OCI-LY1 (cell line): ENCODE results near the gene MYMK.

Experiments
- H2AFZ ChIP-seq: fragments of 200-600 bp; sonication (generic), shearing (Covaris generic); 2 replicates; pipeline ENCODE4 v1.6.0; 2014; ENCODE audit warnings: antibody characterized with exemption, mild to moderate bottlenecking, low read length
- H3F3A ChIP-seq: fragments of 200-600 bp; sonication (generic), shearing (Covaris generic); 2 replicates; pipeline ENCODE4 v1.6.0; 2014; ENCODE audit warnings: mild to moderate bottlenecking, antibody characterized with exemption, low read length, moderate library complexity; ENCODE audit not compliant: insufficient read depth
- H3K27ac ChIP-seq: fragments of 200-600 bp; sonication (generic); 2 replicates; pipeline ENCODE4 v1.5.1; 2014; ENCODE audit warnings: low read length, mixed run types, mild to moderate bottlenecking, low read depth; ENCODE audit not compliant: poor library complexity, severe bottlenecking
- H3K27me3 ChIP-seq: fragments of 200-600 bp; sonication (generic); 2 replicates; pipeline ENCODE4 v1.6.0; 2014; ENCODE audit warnings: antibody characterized with exemption, mild to moderate bottlenecking, low read length, moderate library complexity; ENCODE audit not compliant: insufficient read depth
- H3K36me3 ChIP-seq: fragments of 200-600 bp; sonication (generic); 2 replicates; pipeline ENCODE4 v1.6.1; 2014; ENCODE audit warnings: mild to moderate bottlenecking, antibody characterized with exemption, low read length, moderate library complexity, mixed read lengths; ENCODE audit not compliant: insufficient read depth
- H3K4me1 ChIP-seq: fragments of 200-600 bp; sonication (generic); 2 replicates; pipeline ENCODE4 v1.5.1; 2014; ENCODE audit warnings: mild to moderate bottlenecking, low read length, moderate library complexity; ENCODE audit not compliant: insufficient read depth, severe bottlenecking
- H3K4me2 ChIP-seq: fragments of 200-600 bp; sonication (generic), shearing (Covaris generic); 2 replicates; pipeline ENCODE4 v1.6.1; 2014; ENCODE audit warnings: low read length
- H3K4me3 ChIP-seq: fragments of 200-600 bp; sonication (generic); 2 replicates; pipeline ENCODE4 v1.5.1; 2014; ENCODE audit warnings: low read length, low read depth, mild to moderate bottlenecking, mixed read lengths; ENCODE audit not compliant: poor library complexity, severe bottlenecking
- H3K79me2 ChIP-seq: fragments of 200-600 bp; shearing (Covaris generic); 2 replicates; pipeline ENCODE4 v1.6.1; 2016; ENCODE audit warnings: mixed run types, low read length, mixed read lengths; ENCODE audit not compliant: insufficient read depth
- H3K9ac ChIP-seq: fragments of 200-600 bp; sonication (generic), shearing (Covaris generic); 2 replicates; pipeline ENCODE4 v1.6.1; 2014; ENCODE audit warnings: mild to moderate bottlenecking, low read length, mixed read lengths
- H3K9me2 ChIP-seq: fragments of 200-600 bp; sonication (generic), shearing (Covaris generic); 2 replicates; pipeline ENCODE4 v1.6.1; 2014; ENCODE audit warnings: low read depth, mild to moderate bottlenecking, low read length, mixed read lengths
- H3K9me3 ChIP-seq: fragments of 200-600 bp; shearing (Covaris generic); 2 replicates; pipeline ENCODE4 v1.6.1; 2014; ENCODE audit warnings: low read length, mixed read lengths
- H4K20me1 ChIP-seq: fragments of 200-600 bp; sonication (generic), shearing (Covaris generic); 2 replicates; pipeline ENCODE4 v1.6.0; 2016; ENCODE audit warnings: mild to moderate bottlenecking, low read length; ENCODE audit not compliant: insufficient read depth
- EZH2 ChIP-seq: fragments of 200-600 bp; sonication (generic), shearing (Covaris generic); IDR thresholded peaks from 2 replicates; pipeline ENCODE4 v1.8.0; 2017; ENCODE audit warnings: borderline replicate concordance, mixed run types, mild to moderate bottlenecking, antibody characterized with exemption, low read length, moderate library complexity, mixed read lengths
- TF ChIP-seq, protein P1 (sequence below): fragments of 200-600 bp; sonication (generic), shearing (Covaris generic); IDR thresholded peaks from 2 replicates; pipeline ENCODE4 v1.5.1; 2017; ENCODE audit warnings: mild to moderate bottlenecking, antibody characterized with exemption, low read length, moderate library complexity, mixed read lengths

Gene MYMK

DNA sequence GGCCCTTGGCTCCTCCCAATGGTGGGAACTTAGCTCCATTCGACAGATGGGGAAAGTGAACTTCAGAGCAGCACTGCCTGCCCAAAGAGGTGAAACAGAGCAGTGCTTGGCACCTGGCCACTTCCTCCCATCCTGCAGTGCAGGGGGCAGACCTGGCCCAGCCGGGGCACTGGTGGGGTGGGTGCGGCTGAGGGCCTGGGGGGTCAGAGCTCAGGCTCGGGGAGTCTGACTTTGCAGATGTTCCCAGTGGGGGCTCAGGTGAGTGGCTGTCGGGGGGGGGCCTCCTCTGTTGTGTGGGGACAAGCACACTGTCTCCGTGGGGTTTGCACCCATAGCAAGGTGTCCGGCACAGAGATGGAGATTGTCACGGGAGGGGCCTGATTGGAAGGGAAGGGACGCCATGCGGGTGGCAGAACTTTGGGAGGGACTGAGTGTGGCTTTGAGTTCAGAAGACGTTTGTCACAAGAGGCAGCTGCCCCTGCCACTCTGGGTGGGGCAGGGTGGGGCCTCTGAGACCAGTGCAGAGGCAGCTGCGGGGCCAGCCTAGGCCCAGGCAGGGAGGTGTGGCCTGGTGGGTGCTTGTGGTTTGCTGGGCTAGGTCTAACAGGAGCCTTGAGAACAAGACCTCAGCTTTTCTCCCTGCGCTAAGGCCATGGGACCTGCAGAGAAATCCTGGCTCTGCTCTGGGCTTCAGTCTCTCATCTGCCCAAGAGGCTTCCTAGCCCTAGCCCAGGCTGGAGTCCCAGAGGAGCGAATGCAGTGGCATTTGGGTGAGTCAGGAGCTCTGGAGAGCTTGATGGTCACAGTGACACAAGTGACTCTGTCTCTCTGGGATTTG lies 2.5 kb downstream of the MYMK start:
- Histone ChIP-seq H2AFZ (no peak overlapping the region), H3K27ac (no peak overlapping the region), H3K4me1 (no peaks in the 10 kb centered on the region), H3F3A (no peaks in the 10 kb centered on the region), H3K4me3 (no peak overlapping the region), H3K9me3 (no peaks in the 10 kb centered on the region), H3K4me2 (no peak overlapping the region), H3K36me3 (no peaks in the 10 kb centered on the region), H3K79me2 (no peaks in the 10 kb centered on the region), H3K27me3 (peaks cover 23% of the 10 kb centered on the region), H3K9me2 (no peaks in the 10 kb centered on the region), H3K9ac (no peak overlapping the region), H4K20me1 (no peaks in the 10 kb centered on the region)
- no peak for TF ChIP-seq EZH2
- TF ChIP-seq, protein P1, sequence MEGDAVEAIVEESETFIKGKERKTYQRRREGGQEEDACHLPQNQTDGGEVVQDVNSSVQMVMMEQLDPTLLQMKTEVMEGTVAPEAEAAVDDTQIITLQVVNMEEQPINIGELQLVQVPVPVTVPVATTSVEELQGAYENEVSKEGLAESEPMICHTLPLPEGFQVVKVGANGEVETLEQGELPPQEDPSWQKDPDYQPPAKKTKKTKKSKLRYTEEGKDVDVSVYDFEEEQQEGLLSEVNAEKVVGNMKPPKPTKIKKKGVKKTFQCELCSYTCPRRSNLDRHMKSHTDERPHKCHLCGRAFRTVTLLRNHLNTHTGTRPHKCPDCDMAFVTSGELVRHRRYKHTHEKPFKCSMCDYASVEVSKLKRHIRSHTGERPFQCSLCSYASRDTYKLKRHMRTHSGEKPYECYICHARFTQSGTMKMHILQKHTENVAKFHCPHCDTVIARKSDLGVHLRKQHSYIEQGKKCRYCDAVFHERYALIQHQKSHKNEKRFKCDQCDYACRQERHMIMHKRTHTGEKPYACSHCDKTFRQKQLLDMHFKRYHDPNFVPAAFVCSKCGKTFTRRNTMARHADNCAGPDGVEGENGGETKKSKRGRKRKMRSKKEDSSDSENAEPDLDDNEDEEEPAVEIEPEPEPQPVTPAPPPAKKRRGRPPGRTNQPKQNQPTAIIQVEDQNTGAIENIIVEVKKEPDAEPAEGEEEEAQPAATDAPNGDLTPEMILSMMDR: no peak

DNA sequence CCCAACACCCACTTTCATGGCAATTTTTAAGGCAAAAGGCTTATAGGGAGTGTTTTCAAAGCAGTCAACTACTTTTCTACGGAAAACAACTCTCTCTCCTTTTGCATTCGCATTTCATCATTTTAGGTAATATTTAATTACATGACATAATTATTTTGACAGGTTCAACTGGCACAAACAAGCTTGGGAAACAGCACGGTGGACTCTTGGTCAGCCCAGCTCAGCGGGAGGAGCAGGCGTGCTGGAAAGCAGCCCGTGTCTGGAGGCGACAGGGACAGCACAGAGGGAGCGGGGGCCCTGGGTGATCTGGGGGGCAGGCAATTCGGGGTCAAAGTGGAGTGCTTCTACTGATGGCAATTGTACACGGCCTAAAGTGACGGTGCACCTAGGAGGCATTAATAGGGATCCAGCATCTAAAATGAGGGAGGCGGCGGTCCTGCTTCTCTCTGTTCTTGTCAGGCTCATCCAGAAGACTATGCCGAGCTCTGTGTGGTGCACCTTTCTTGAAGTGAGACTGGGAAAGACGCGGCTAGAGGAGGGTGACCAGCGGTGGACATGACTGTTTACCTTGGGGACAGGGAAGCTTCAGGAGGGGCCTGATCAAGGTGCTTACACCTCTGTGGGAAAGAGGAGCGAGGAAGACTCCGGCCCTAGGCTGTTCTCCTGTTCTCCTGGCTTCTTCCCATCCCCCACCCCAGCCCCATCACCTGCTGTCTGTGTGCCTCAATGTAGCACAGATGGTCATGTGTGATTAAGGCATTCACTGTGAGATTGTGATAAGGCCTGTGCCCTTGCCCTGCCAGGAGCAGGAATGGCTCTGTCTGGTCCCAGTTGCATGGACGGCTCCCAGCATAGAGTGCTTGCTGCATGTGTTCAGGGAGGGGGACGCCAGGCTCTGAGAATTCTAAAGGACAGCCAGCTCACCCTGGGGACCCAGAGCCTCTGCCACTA lies 3.4 kb downstream of the MYMK start:
- H3F3A ChIP-seq: no peaks in the 10 kb centered on the region
- H3K27me3 ChIP-seq: peaks cover 27% of the 10 kb centered on the region
- H3K36me3 ChIP-seq: no peaks in the 10 kb centered on the region
- no peaks in the 10 kb centered on the region for H3K4me1 ChIP-seq
- no peak overlapping the region for H3K4me2 ChIP-seq
- H3K9ac ChIP-seq: no peak overlapping the region
- H4K20me1 ChIP-seq: no peaks in the 10 kb centered on the region
- H3K79me2 ChIP-seq: no peaks in the 10 kb centered on the region
- TF ChIP-seq, protein P1: no peak
- no peak for TF ChIP-seq EZH2
- H3K4me3 ChIP-seq: no peak overlapping the region
- no peak overlapping the region for H2AFZ ChIP-seq
- no peaks in the 10 kb centered on the region for H3K9me2 ChIP-seq
- H3K27ac ChIP-seq: no peak overlapping the region
- H3K9me3 ChIP-seq: no peaks in the 10 kb centered on the region

DNA sequence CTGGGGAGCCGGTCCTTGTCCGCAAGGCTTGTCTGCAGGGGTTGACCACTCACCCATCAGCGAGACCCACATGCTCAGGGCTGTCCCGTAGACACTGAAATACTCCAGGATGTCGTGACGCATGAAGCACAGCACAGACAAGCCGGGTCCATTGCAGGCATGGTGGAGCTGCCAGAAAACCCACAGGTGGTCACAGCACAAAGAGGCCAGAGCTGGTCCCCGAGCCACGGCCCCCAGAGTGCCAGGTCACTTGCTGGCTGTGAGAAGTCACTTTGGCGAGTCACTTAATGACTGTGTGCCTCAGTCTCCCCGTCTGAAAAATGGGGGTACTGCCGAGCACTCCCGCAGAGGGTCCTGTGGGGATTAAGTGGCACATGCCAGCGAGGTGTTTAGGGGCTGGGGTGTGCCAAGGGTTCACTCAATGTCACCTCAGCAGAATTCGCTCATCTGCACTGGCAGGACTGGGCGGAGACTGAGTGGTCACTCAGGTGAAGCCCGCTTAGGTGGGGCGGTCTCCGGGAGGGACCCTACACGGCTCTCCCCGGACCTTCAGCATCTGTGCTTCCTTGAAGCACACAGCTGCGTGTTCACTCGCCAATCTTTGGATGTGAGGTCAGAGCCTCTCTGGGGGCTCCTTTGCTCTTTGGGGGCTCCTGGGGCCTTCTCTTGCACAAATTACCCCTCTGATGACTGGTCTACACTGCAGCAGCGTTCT lies 4.5 kb downstream of the MYMK start:
- Histone ChIP-seq H3K79me2 (no peaks in the 10 kb centered on the region), H3K4me2 (no peak overlapping the region), H4K20me1 (no peaks in the 10 kb centered on the region), H3K27ac (no peak overlapping the region), H3K9ac (no peak overlapping the region), H3K36me3 (no peaks in the 10 kb centered on the region), H3K27me3 (peaks cover 24% of the 10 kb centered on the region), H3K9me2 (no peaks in the 10 kb centered on the region), H2AFZ (no peak overlapping the region), H3F3A (no peaks in the 10 kb centered on the region), H3K4me3 (no peak overlapping the region), H3K4me1 (no peaks in the 10 kb centered on the region), H3K9me3 (no peaks in the 10 kb centered on the region)
- TF ChIP-seq, protein P1: no peak
